Endometrial microvascular endothelial cells (primary cell): ENCODE measurements around the gene SRPK2. TPM values are rescaled to one million over a fixed set of nuclear protein-coding genes. Genes with fewer than 3 reads are reported as not detected.

Source experiments
- in situ Hi-C: cut with HindIII; loops from 2 replicates; pipeline ENCODE4 v1.10.0; 2017; ENCODE audit warnings: low sequenced_read_pairs, low pct_unique_long_range_greater_than_20kb; ENCODE audit errors: inconsistent ontology term
- total RNA-seq: library from RNA; depleted of rRNA; stranded (reverse); fragments of >200 nt; gene quantifications from one replicate; pipeline ENCODE4 v1.2.3, GENCODE V29; 2015; ENCODE audit errors: inconsistent ontology term

Gene SRPK2
- total RNA-seq, 1 donor from 2014 or later = 32.5 TPM

GRCh38 chr7:105132335-105132734 lies 256.4 kb downstream of the SRPK2 start:
- in situ Hi-C loops = no loop called here

GRCh38 chr7:105131890-105132289 lies 256.8 kb downstream of the SRPK2 start:
- in situ Hi-C loops = no loop called here

- in situ Hi-C loops = no loop called here
Observed at GRCh38 chr7:105131033-105131656, 257.6 kb downstream of the SRPK2 start.

- in situ Hi-C loops = no loop called here
Observed at GRCh38 chr7:105130580-105130979, 258.1 kb downstream of the SRPK2 start.

- in situ Hi-C loops = no loop called here
Observed at GRCh38 chr7:105130048-105130447, 258.7 kb downstream of the SRPK2 start.

GRCh38 chr7:105127179-105127578 lies 261.5 kb downstream of the SRPK2 start:
- in situ Hi-C loops = no loop called here

GRCh38 chr7:105126436-105126975 lies 262.2 kb downstream of the SRPK2 start:
- in situ Hi-C loops = no loop called here

GRCh38 chr7:105125745-105126144 lies 263.0 kb downstream of the SRPK2 start:
- in situ Hi-C loops = no loop called here

GRCh38 chr7:105122619-105123018 lies 266.1 kb downstream of the SRPK2 start:
- in situ Hi-C loops = no loop called here

- in situ Hi-C loops = no loop called here
Observed at GRCh38 chr7:105118612-105119600, 269.8 kb downstream of the SRPK2 start.

GRCh38 chr7:105112440-105113418 lies 276.0 kb downstream of the SRPK2 start:
- in situ Hi-C loops = no loop called here

GRCh38 chr7:105107458-105107857 lies 281.3 kb downstream of the SRPK2 start:
- in situ Hi-C loops = no loop called here

GRCh38 chr7:105106473-105106872 lies 282.2 kb downstream of the SRPK2 start:
- in situ Hi-C loops = no loop called here

GRCh38 chr7:105105579-105105978 lies 283.1 kb downstream of the SRPK2 start:
- in situ Hi-C loops = no loop called here

GRCh38 chr7:105102557-105103352 lies 286.0 kb downstream of the SRPK2 start:
- in situ Hi-C loops = no loop called here

GRCh38 chr7:105101864-105102263 lies 286.9 kb downstream of the SRPK2 start:
- in situ Hi-C loops = no loop called here

GRCh38 chr7:105098863-105099515 lies 289.7 kb downstream of the SRPK2 start:
- in situ Hi-C loops = loop anchor here (25.0 kb wide), 1 partner anchor 112 kb away; no protein-coding TSS in a partner anchor
